GM12874 (cell line): Measurements from ENCODE around the gene HIBADH.

Source experiments
- TF ChIP-seq, protein P1 (sequence below): IDR thresholded peaks from 2 replicates; pipeline ENCODE4 v1.5.1; 2011; ENCODE audit warnings: low read depth, mild to moderate bottlenecking, control low read depth, low read length, moderate library complexity; ENCODE audit not compliant: insufficient read depth

The HIBADH gene

DNA sequence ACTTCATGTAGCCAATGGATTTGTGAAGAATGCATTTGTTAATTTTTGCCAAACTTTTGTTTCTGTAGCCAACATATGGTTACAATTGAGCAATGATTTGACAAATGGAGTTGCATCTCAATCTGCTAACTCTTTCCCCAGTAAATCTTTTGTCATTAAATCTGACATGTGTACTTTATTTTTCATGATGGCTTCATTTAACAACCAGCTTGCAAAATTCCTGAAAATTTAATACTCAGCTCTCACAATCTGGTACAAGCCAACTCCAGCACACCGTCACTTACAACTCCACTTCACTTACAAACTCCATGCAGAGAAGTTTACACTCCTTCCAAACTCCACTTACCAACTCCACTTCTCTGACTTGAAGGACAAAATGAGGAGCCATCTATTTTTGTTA, 26.5 kb upstream of the HIBADH start:
- TF ChIP-seq, protein P1, sequence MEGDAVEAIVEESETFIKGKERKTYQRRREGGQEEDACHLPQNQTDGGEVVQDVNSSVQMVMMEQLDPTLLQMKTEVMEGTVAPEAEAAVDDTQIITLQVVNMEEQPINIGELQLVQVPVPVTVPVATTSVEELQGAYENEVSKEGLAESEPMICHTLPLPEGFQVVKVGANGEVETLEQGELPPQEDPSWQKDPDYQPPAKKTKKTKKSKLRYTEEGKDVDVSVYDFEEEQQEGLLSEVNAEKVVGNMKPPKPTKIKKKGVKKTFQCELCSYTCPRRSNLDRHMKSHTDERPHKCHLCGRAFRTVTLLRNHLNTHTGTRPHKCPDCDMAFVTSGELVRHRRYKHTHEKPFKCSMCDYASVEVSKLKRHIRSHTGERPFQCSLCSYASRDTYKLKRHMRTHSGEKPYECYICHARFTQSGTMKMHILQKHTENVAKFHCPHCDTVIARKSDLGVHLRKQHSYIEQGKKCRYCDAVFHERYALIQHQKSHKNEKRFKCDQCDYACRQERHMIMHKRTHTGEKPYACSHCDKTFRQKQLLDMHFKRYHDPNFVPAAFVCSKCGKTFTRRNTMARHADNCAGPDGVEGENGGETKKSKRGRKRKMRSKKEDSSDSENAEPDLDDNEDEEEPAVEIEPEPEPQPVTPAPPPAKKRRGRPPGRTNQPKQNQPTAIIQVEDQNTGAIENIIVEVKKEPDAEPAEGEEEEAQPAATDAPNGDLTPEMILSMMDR = no peak

DNA sequence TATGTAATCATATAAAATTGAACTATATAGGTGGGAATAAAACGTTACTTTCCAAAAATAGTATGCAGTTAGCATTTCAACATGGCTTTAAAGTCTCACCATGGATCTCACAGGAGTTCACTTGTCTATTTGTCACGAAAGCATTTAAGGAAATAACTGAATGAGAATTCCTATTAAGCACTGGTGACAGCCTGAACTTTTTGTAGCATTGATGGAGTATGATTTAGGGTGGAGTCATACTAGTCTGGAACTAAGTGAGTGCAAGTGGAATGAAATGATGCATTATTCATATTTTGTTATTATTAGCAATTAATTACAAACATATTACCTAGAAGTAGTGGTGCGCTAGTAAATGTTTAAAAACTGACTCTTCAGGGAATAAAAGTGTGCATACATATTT, 26.0 kb upstream of the HIBADH start:
- TF ChIP-seq, protein P1 = no peak

DNA sequence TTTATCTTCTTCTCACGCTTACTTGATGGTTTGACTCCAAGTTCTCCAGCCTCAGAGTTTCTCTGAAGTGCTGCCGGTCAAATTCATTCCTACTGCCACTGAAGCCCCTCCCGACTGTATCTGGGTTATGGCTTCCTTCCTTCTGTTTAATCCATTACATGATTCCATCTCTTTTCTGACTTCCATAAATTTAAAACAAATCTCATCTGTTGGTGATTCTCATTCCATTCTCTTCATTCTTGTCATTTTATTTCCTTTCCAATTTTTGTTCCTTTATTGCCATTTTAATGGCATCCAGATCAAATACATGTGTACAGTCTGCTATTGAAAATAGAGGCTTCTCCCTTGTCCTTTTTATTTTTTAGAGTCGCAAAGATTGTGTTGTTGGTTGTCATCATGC, 25.4 kb upstream of the HIBADH start:
- TF ChIP-seq, protein P1 = no peak

DNA sequence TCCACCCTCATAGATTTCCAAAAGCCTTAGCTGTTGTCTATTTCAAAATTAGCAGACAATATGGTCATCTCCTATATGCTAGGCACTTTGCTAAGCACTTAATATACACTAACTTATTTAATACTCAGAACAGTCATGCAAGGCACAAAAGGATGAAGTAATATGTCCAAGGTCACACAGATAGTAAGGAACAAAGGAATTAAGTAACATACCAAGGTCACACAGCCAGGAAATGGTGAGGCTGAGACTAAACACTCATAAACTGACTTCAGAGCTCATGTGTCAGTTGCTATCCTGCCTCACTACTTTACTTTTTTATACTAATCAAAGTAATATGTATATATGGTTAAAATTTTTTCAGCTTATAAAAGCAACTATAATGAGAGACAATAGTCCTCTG, 23.6 kb upstream of the HIBADH start:
- TF ChIP-seq, protein P1 = no peak

DNA sequence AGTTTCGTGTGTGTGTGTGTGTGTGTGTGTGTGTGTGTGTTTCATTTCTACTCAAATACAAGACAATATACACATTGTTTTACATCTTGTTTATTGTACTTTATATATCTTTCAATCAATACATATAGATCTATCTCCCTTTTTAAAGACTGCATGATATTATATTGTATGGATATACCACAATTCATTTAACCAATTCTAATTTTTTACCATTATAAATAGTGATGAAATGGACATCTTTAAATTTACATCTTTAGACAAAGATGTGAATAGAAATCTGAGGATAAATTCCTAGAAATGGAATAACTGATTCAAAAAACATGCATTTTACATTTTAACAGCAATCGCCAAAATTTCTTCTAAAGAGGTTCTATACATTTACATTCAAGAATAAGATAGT, 23.2 kb upstream of the HIBADH start:
- TF ChIP-seq, protein P1 = no peak

DNA sequence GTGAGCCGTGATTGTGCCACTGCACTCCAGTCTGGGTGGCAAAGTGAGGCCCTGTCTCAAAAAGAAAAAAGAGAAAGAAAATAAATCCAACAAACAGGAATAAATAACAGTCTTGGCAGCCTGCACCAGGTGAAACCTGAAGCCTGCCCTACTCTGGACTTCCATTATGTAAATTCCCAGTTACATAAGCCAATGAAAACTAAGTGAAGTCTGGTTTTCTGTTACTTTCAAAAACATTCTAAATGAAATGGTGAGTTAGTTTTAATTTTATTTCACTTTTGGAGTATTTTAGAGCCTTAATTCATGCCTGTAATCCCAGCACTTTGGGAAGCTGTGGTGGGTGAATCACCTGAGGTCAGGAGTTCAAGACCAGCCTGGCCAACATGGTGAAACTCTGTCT, 22.5 kb upstream of the HIBADH start:
- TF ChIP-seq, protein P1 = no peak

DNA sequence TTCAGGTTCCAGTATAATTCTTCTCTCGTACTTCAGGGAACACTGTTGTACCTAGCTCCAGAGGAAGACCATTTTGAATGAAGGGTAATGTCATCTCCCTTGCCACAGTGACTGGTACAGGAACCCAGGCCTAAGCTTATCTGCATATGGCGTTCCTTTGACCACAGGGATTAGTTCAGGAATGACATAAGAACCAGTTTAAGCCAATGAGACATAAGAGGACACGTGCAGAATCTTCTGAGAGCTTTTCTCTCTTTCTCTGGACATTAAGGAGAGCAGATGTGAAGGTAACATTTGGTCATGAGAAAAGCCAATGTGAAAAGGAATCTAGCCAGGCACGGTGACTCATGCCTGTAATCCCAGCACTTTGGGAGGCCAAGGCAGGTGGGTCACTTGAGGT, 21.8 kb upstream of the HIBADH start:
- TF ChIP-seq, protein P1 = no peak

DNA sequence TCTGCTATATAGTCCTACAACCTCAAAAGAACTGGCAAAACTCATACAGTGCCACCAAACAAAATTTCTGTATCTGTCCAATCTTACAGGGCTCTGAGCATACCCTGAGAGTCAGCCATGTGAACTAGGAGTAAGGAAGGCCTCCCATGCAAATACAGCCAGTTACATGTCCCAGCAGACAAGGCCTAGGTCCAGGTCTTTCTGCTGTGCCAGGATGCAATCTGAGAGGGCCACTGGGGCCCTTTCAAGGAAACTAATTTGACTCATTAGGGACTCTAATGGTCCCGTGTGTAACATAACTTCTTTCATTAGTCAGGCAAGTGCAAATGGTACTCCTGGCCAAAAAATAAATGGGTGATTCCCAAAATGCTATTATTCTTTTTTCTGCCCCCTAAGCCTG, 17.9 kb upstream of the HIBADH start:
- TF ChIP-seq, protein P1 = no peak
